HepG2 (cell line): ENCODE measurements around the gene KDM6B. TPM values are rescaled to one million over a fixed set of nuclear protein-coding genes. Genes with fewer than 3 reads are reported as not detected.

Experiments
- CENPT ChIP-seq: sonication (generic); formaldehyde crosslinking; IDR thresholded peaks from 2 replicates; pipeline ENCODE4 v1.8.0; 2022; ENCODE audit warnings: low read depth, mild to moderate bottlenecking, moderate library complexity, missing genetic modification reagents
- CHD4 ChIP-seq: fragments of 200-600 bp; sonication (generic); IDR thresholded peaks from 2 replicates; pipeline ENCODE4 v1.7.0; 2017; ENCODE audit warnings: mild to moderate bottlenecking, low read length, borderline replicate concordance
- FOXO1 ChIP-seq: sonication (generic); formaldehyde crosslinking; IDR thresholded peaks from 2 replicates; pipeline ENCODE4 v1.4.0; 2020; ENCODE audit warnings: missing genetic modification reagents
- GABPB1 ChIP-seq: IDR thresholded peaks from 2 replicates; pipeline ENCODE4 v1.6.1; 2016; ENCODE audit warnings: mild to moderate bottlenecking, missing genetic modification reagents, moderate library complexity, missing compliant biosample characterization
- HOXD1 ChIP-seq: sonication (generic); formaldehyde crosslinking; IDR thresholded peaks from 2 replicates; pipeline ENCODE4 v1.5.0; 2020; ENCODE audit warnings: missing genetic modification reagents
- MEIS2 ChIP-seq: sonication (generic); formaldehyde crosslinking; IDR thresholded peaks from 2 replicates; pipeline ENCODE4 v1.9.0; 2021; ENCODE audit warnings: mild to moderate bottlenecking, missing genetic modification reagents
- NFIB ChIP-seq: sonication (generic); formaldehyde crosslinking; IDR thresholded peaks from 2 replicates; pipeline ENCODE4 v1.9.0; 2021; ENCODE audit warnings: missing genetic modification reagents, mild to moderate bottlenecking, borderline replicate concordance
- NPAS2 ChIP-seq: sonication (generic); formaldehyde crosslinking; IDR thresholded peaks from 2 replicates; pipeline ENCODE4 v1.8.0; 2022; ENCODE audit warnings: mild to moderate bottlenecking, missing genetic modification reagents, borderline replicate concordance
- PAX8 ChIP-seq: sonication (generic); formaldehyde crosslinking; IDR thresholded peaks from 2 replicates; pipeline ENCODE4 v1.8.0; 2022; ENCODE audit warnings: mild to moderate bottlenecking, missing genetic modification reagents, borderline replicate concordance
- RAD21 ChIP-seq: fragments of 450-650 bp; formaldehyde crosslinking; IDR thresholded peaks from 2 replicates; pipeline ENCODE4 v1.5.0; 2020; ENCODE audit warnings: mild to moderate bottlenecking
- TGIF2 ChIP-seq: IDR thresholded peaks from 2 replicates; pipeline ENCODE4 v1.6.1; 2016; ENCODE audit warnings: control low read depth, missing compliant biosample characterization
- THAP9 ChIP-seq: sonication (generic); formaldehyde crosslinking; IDR thresholded peaks from 2 replicates; pipeline ENCODE4; 2020; ENCODE audit warnings: missing genetic modification reagents, mild to moderate bottlenecking, borderline replicate concordance
- XRCC5 ChIP-seq: fragments of 200-400 bp; formaldehyde crosslinking; optimal IDR thresholded peaks from 2 replicates; pipeline ENCODE3; 2017; ENCODE audit warnings: mild to moderate bottlenecking, low read length
- ZBTB42 ChIP-seq: sonication (generic); formaldehyde crosslinking; IDR thresholded peaks from 2 replicates; pipeline ENCODE4 v1.5.0; 2020; ENCODE audit warnings: mild to moderate bottlenecking, missing genetic modification reagents
- ZFP62 ChIP-seq: sonication (generic); formaldehyde crosslinking; IDR thresholded peaks from 2 replicates; pipeline ENCODE4 v1.4.0; 2020; ENCODE audit warnings: missing genetic modification reagents
- ZFP82 ChIP-seq: sonication (generic); formaldehyde crosslinking; IDR thresholded peaks from 2 replicates; pipeline ENCODE4 v1.5.1; 2020; ENCODE audit warnings: mild to moderate bottlenecking, missing genetic modification reagents, borderline replicate concordance
- ZNF597 ChIP-seq: sonication (generic); formaldehyde crosslinking; IDR thresholded peaks from 2 replicates; pipeline ENCODE4 v1.5.0; 2020; ENCODE audit warnings: missing genetic modification reagents
- ZNF609 ChIP-seq: sonication (generic); formaldehyde crosslinking; IDR thresholded peaks from 2 replicates; pipeline ENCODE4 v1.4.0; 2020; ENCODE audit warnings: mild to moderate bottlenecking, missing genetic modification reagents, borderline replicate concordance
- ZNF678 ChIP-seq: sonication (generic); formaldehyde crosslinking; IDR thresholded peaks from 2 replicates; pipeline ENCODE4 v1.4.0; 2020; ENCODE audit warnings: mild to moderate bottlenecking, missing genetic modification reagents
- ZXDC ChIP-seq: sonication (generic); formaldehyde crosslinking; IDR thresholded peaks from 2 replicates; pipeline ENCODE4 v1.5.0; 2020; ENCODE audit warnings: mild to moderate bottlenecking, missing genetic modification reagents
- polyA plus RNA-seq, 8 experiments: library from polyadenylated mRNA; depleted of rRNA in 3 of 8; stranded (reverse) in 7 of 8; unstranded in 1 of 8; fragments of >200 nt; fragmentation: Illumina TruSeq in 4 of 8; extraction: Trizol in 4 of 8; gene quantifications; 2 replicates each; pipeline versions ENCODE4 v1.2.1 to v1.2.3, GENCODE V29; 2011 to 2016; ENCODE audit warnings: low read depth in 4 of 8, missing spikeins in 1 of 8, mixed read lengths in 1 of 8; ENCODE audit not compliant: insufficient read depth in 1 of 8
- total RNA-seq, 5 experiments: library from RNA; depleted of rRNA; stranded (reverse); fragments of >200 nt; fragmentation: Illumina TruSeq; extraction: Trizol; gene quantifications; 2 replicates each; pipeline ENCODE4 v1.2.3, GENCODE V29; 2016; ENCODE audit warnings: low read depth in 1 of 5

The KDM6B gene
- total and polyA plus RNA-seq, 2 of the 13 experiments (the other 11 are each of a cell fraction or from before 2014, with no cell fraction given), result 1.3 to 2.1 TPM

GRCh38 chr17:7841915-7842379 is 7.9 kb downstream of the KDM6B start (continued):
- no peak for TF ChIP-seq CENPT (CRISPR knock-in tag)
- no peak for TF ChIP-seq PAX8 (CRISPR knock-in tag)
- TF ChIP-seq THAP9 (CRISPR knock-in tag), result no peak
- no peak for TF ChIP-seq NPAS2
- peak; percentile 31; the same call in 1 of the 2 replicates for TF ChIP-seq ZNF609 (CRISPR knock-in tag)
- peak; percentile 14; the same call in 1 of the 2 replicates for TF ChIP-seq MEIS2
- TF ChIP-seq ZFP82 (CRISPR knock-in tag), result no peak
- no peak for TF ChIP-seq ZNF597 (CRISPR knock-in tag)
- TF ChIP-seq ZFP62 (CRISPR knock-in tag), result no peak
- peak; percentile 68; the same call in 1 of the 2 replicates for TF ChIP-seq GABPB1 (CRISPR knock-in tag)
- TF ChIP-seq RAD21 (CRISPR knock-in tag), result no peak
- TF ChIP-seq TGIF2 (CRISPR knock-in tag), result no peak; the same call in 1 of the 2 replicates
- no peak for TF ChIP-seq FOXO1 (CRISPR knock-in tag)
- no peak for TF ChIP-seq NFIB (CRISPR knock-in tag)
- TF ChIP-seq CHD4, result no peak
- no peak for TF ChIP-seq ZNF678 (CRISPR knock-in tag)
- TF ChIP-seq XRCC5, result peak; percentile 10
- TF ChIP-seq HOXD1, result no peak
- TF ChIP-seq ZXDC, result no peak
- TF ChIP-seq ZBTB42 (CRISPR knock-in tag), result no peak
